K562 (cell line): ENCODE results near the gene FAM241B. TPM values are rescaled to one million over a fixed set of nuclear protein-coding genes. Genes with fewer than 3 reads are reported as not detected.

Experiments
- ATAC-seq: fragments of 200-7000 bp; cut with Tn5 transposase; 3 replicates; pipeline ENCODE4 v1.9.1; 2020; ENCODE audit warnings: moderate library complexity
- BruUV-seq: library from RNA; stranded (reverse); fragments of 400-500 nt; replicated peaks from 2 replicates; lab custom pipeline; 2021; lab: Mats Ljungman, UMichigan
- CTCF ChIA-PET: fragments of 300-600 bp; formaldehyde crosslinking; extraction: SDS; loops from one replicate; lab custom pipeline; 2021; ENCODE audit warnings: low intra/inter-chr PET ratio; lab: Yijun Ruan, JAX
- POLR2A ChIA-PET: fragments of 300-600, 350-650 bp; sonication (Branson Sonifier 250); formaldehyde crosslinking; extraction: SDS; loops from one replicate; lab custom pipeline; 2021; ENCODE audit warnings: antibody characterized with exemption, inconsistent platforms; lab: Yijun Ruan, JAX
- DNase-seq, 4 experiments: peaks; one replicate each; pipeline versions ENCODE4 v3.0.0 to v3.0.0-alpha.2; 2011 to 2018; ENCODE audit warnings: low spot score in 3 of 4, mixed read lengths in 3 of 4; ENCODE audit errors: extremely low read depth in 1 of 4
- FAIRE-seq: peaks from 2 replicates; lab custom pipeline; 2011; peaks lifted over from hg19 to GRCh38; lab: Jason Lieb, UNC
- H2AFZ ChIP-seq: 2 replicates; pipeline ENCODE4 v1.6.0; 2011; ENCODE audit warnings: low read depth, low read length, control low read depth, inconsistent platforms
- H3K27ac ChIP-seq: fragments of 200-600 bp; 3 replicates; pipeline ENCODE4 v1.8.0; 2011; ENCODE audit warnings: low read depth, mild to moderate bottlenecking, control low read depth, inconsistent platforms, low read length, moderate library complexity, mixed read lengths; ENCODE audit errors: extremely low read depth
- H3K27me3 ChIP-seq, 2 experiments: fragments of 300-600 bp in 1 of 2; 2 replicates in 1 of 2; 3 replicates in 1 of 2; pipeline versions ENCODE4 v1.6.0 to v1.8.0; 2011; ENCODE audit warnings: inconsistent platforms in 2 of 2, low read length in 2 of 2, mild to moderate bottlenecking in 1 of 2, mixed read lengths in 1 of 2, moderate library complexity in 1 of 2; ENCODE audit not compliant: control insufficient read depth in 2 of 2, insufficient read depth in 2 of 2
- H3K36me3 ChIP-seq: fragments of 300-600 bp; 3 replicates; pipeline ENCODE4 v1.8.0; 2011; ENCODE audit warnings: mild to moderate bottlenecking, low read length, inconsistent platforms; ENCODE audit not compliant: control insufficient read depth, insufficient read depth
- H3K4me1 ChIP-seq, 2 experiments: fragments of 200-600 bp in 1 of 2; replicated peaks in 1 of 2; 2 replicates in 1 of 2; 3 replicates in 1 of 2; pipeline versions ENCODE4 v1.5.1 to v1.8.0; 2011; ENCODE audit warnings: inconsistent platforms in 2 of 2, low read length in 2 of 2, mild to moderate bottlenecking in 1 of 2, mixed read lengths in 1 of 2, moderate library complexity in 1 of 2; ENCODE audit not compliant: control insufficient read depth in 2 of 2, insufficient read depth in 2 of 2
- H3K4me2 ChIP-seq: 2 replicates; pipeline ENCODE4 v1.6.1; 2011; ENCODE audit warnings: low read length, control low read depth, inconsistent platforms, mixed read lengths; ENCODE audit not compliant: insufficient read depth
- H3K4me3 ChIP-seq: fragments of 200-600 bp; sonication (generic), shearing (Covaris generic); 2 replicates; pipeline ENCODE4 v1.5.1; 2016; ENCODE audit warnings: control low read depth, inconsistent platforms
- H3K79me2 ChIP-seq: fragments of 200-600 bp; 3 replicates; pipeline ENCODE4 v1.8.0; 2011; ENCODE audit warnings: low read length, inconsistent platforms; ENCODE audit not compliant: control insufficient read depth, insufficient read depth
- H3K9ac ChIP-seq, 2 experiments: 2 replicates each; pipeline versions ENCODE4 v1.6.0 to v1.6.1; 2011; ENCODE audit warnings: low read depth in 2 of 2, low read length in 2 of 2, control low read depth in 1 of 2, inconsistent platforms in 1 of 2, mild to moderate bottlenecking in 1 of 2, mixed read lengths in 1 of 2; ENCODE audit not compliant: insufficient read depth in 1 of 2
- H3K9me1 ChIP-seq: one replicate; pipeline ENCODE4 v1.6.0; 2011; ENCODE audit warnings: inconsistent platforms, mild to moderate bottlenecking, low read length, moderate library complexity; ENCODE audit not compliant: control insufficient read depth, insufficient read depth
- H3K9me3 ChIP-seq: replicated peaks from 2 replicates; pipeline ENCODE4 v1.5.1; 2011; ENCODE audit warnings: low read depth, low read length, inconsistent platforms; ENCODE audit not compliant: control insufficient read depth, insufficient read depth
- H4K20me1 ChIP-seq: replicated peaks from 2 replicates; pipeline ENCODE4 v1.6.1; 2011; ENCODE audit warnings: low read length, inconsistent platforms, mixed read lengths; ENCODE audit not compliant: control insufficient read depth, insufficient read depth
- DLX4 ChIP-seq: fragments of 250-450 bp; sonication (Bioruptor Pico); IDR thresholded peaks from 2 replicates; pipeline ENCODE4 v1.6.1; 2021; ENCODE audit warnings: mild to moderate bottlenecking
- FOXA1 ChIP-seq: fragments of 450-650 bp; IDR thresholded peaks from 2 replicates; pipeline ENCODE4 v1.6.1; 2016; ENCODE audit warnings: mild to moderate bottlenecking, borderline replicate concordance
- KDM2B ChIP-seq: fragments of 250-450 bp; sonication (Bioruptor Pico); IDR thresholded peaks from 2 replicates; pipeline ENCODE4 v1.8.0; 2021; ENCODE audit warnings: mild to moderate bottlenecking, moderate library complexity
- MAZ ChIP-seq, 2 experiments: fragments of 450-650 bp in 1 of 2; sonication (generic) in 1 of 2; formaldehyde crosslinking; IDR thresholded peaks in 1 of 2; conservative IDR thresholded peaks in 1 of 2; 2 replicates each; pipeline versions ENCODE4 v1.4.0 to v1.5.0; 2020; ENCODE audit warnings: mild to moderate bottlenecking in 1 of 2, missing genetic modification reagents in 1 of 2
- MCM2 ChIP-seq: fragments of 450-650 bp; IDR thresholded peaks from 2 replicates; pipeline ENCODE4 v1.6.1; 2017; ENCODE audit warnings: low read depth, mild to moderate bottlenecking
- NELFE ChIP-seq: IDR thresholded peaks from 2 replicates; pipeline ENCODE4 v1.6.1; 2011; ENCODE audit warnings: mild to moderate bottlenecking; ENCODE audit not compliant: insufficient read depth, insufficient read length
- PTTG1 ChIP-seq: fragments of 450-650 bp; IDR thresholded peaks from 2 replicates; pipeline ENCODE4 v1.6.1; 2016; ENCODE audit warnings: low read depth, mild to moderate bottlenecking, missing genetic modification characterization, missing compliant biosample characterization
- SAFB ChIP-seq: fragments of 200-400 bp; formaldehyde crosslinking; IDR thresholded peaks from 2 replicates; pipeline ENCODE4 v1.6.1; 2017; ENCODE audit warnings: low read depth, low read length, borderline replicate concordance
- SIX5 ChIP-seq, 2 experiments: IDR thresholded peaks; 2 replicates each; pipeline ENCODE4 v1.6.1; 2011; ENCODE audit warnings: low read length in 2 of 2, borderline replicate concordance in 1 of 2, low read depth in 1 of 2, mild to moderate bottlenecking in 1 of 2, moderate library complexity in 1 of 2; ENCODE audit not compliant: insufficient read depth in 1 of 2
- SMAD3 ChIP-seq: fragments of 450-650 bp; formaldehyde crosslinking; conservative IDR thresholded peaks from 2 replicates; pipeline ENCODE4 v1.4.0; 2020; ENCODE audit warnings: mild to moderate bottlenecking
- THAP7 ChIP-seq: fragments of 250-450 bp; sonication (Bioruptor Pico); IDR thresholded peaks from 2 replicates; pipeline ENCODE4 v1.5.0; 2021
- ZBTB33 ChIP-seq: sonication (generic); formaldehyde crosslinking; IDR thresholded peaks from 2 replicates; pipeline ENCODE4 v1.8.1; 2023; ENCODE audit warnings: mild to moderate bottlenecking, missing genetic modification reagents
- ZNF436 ChIP-seq: fragments of 250-450, 450-650 bp; sonication (Bioruptor Pico); formaldehyde crosslinking; IDR thresholded peaks from 2 replicates; pipeline ENCODE4 v1.7.0; 2020; ENCODE audit warnings: mild to moderate bottlenecking
- ZNF586 ChIP-seq: fragments of 450-650 bp; formaldehyde crosslinking; conservative IDR thresholded peaks from 2 replicates; pipeline ENCODE4 v1.4.0; 2020; ENCODE audit warnings: mild to moderate bottlenecking, moderate library complexity
- ZNF644 ChIP-seq: fragments of 200-800 bp; sonication (Bioruptor generic); IDR thresholded peaks from 2 replicates; pipeline ENCODE4 v1.6.1; 2016; ENCODE audit warnings: low read depth, missing genetic modification characterization, missing compliant biosample characterization
- ZNF778 ChIP-seq: fragments of 450-650 bp; formaldehyde crosslinking; IDR thresholded peaks from 2 replicates; pipeline ENCODE4 v1.4.0; 2020; ENCODE audit warnings: mild to moderate bottlenecking, moderate library complexity
- WGBS: fragments of 100-300 bp; shearing (Covaris generic); methylation state at CpG from one replicate; pipeline ENCODE4 v1.1.6; 2016; ENCODE audit warnings: low coverage, mixed read lengths; ENCODE audit not compliant: insufficient coverage; ENCODE audit errors: missing lambda C conversion rate; 5-methylcytosine and 5-hydroxymethylcytosine counted together
- in situ Hi-C: fragments of 300-500 bp; cut with MboI; formaldehyde crosslinking; loops from 4 replicates; pipeline ENCODE4 v1.15.0; 2018; ENCODE audit warnings: inconsistent platforms, mixed read lengths
- intact Hi-C: fragments of 100-400 bp; cut with micrococcal nuclease; formaldehyde crosslinking; loops from 2 replicates; pipeline ENCODE4 v1.14.2; 2022
- polyA plus RNA-seq, 8 experiments: library from polyadenylated mRNA; depleted of rRNA in 4 of 8; stranded (reverse) in 5 of 8; unstranded in 3 of 8; fragments of >200 nt; fragmentation: Nextera tagmentation in 2 of 8; fragmentation: Illumina TruSeq in 1 of 8; extraction: Ambion mirVana in 2 of 8; extraction: Trizol in 1 of 8; gene quantifications; 2 replicates each; pipeline versions ENCODE4 v1.2.1 to v1.2.3, GENCODE V29; 2011 to 2014; ENCODE audit warnings: inconsistent platforms in 1 of 8, missing spikeins in 1 of 8
- total RNA-seq, 7 experiments: library from RNA; depleted of rRNA in 6 of 7; stranded (reverse); fragments of >200 nt in 6 of 7; fragmentation: Illumina TruSeq in 2 of 7; extraction: Trizol in 2 of 7; gene quantifications; 2 replicates each; pipeline versions ENCODE4 v1.2.1 to v1.2.3, GENCODE V29; 2011 to 2021; ENCODE audit warnings: low replicate concordance in 1 of 7

FAM241B gene
- total and polyA plus RNA-seq, 9 of the 15 experiments (the other 6 are each of a cell fraction or from before 2014, with no cell fraction given) = 1.9 to 11.1 (median 3.0) TPM

- FAIRE-seq (no peak), DNase-seq (no peak), ATAC-seq (no peak)
- ChIA-PET POLR2A (interaction anchor here (0.7 to 1.0 kb wide), 3 partner anchors 9 to 112 kb away, joined by 3 to 4 read pairs (median 4); no protein-coding TSS in a partner anchor), CTCF (no interaction called here)
- Histone ChIP-seq H3K9ac (no peak overlapping the region), H3K4me1 (no peaks in the 10 kb centered on the region; a peak in 1 of 5 replicates), H4K20me1 (no peaks in the 10 kb centered on the region; the same call in 1 of the 2 replicates), H3K4me3 (no peak overlapping the region), H3K9me3 (no peaks in the 10 kb centered on the region), H2AFZ (no peak overlapping the region), H3K27ac (no peak overlapping the region), H3K4me2 (no peak overlapping the region), H3K27me3 (peaks cover 0 to 70% of the 10 kb centered on the region in 2 experiments; a peak in 3 of 5 replicates), H3K79me2 (no peaks in the 10 kb centered on the region), H3K36me3 (no peaks in the 10 kb centered on the region), H3K9me1 (no peaks in the 10 kb centered on the region)
- under 1% methylated on average over 13 of the region's 13 CpGs for WGBS
- TF ChIP-seq MAZ (CRISPR knock-in tag; conservative IDR thresholded peaks at IDR 0.05 in 1 of 2, IDR thresholded peaks at IDR 0.05 in 1 of 2) (no peak), ZNF586 (CRISPR knock-in tag) (no peak), SAFB (no peak), NELFE (no peak), ZBTB33 (CRISPR knock-in tag) (no peak), DLX4 (CRISPR knock-in tag) (no peak), ZNF436 (CRISPR knock-in tag) (no peak), MCM2 (no peak), SMAD3 (CRISPR knock-in tag) (no peak), ZNF778 (no peak), KDM2B (CRISPR knock-in tag) (no peak), PTTG1 (no peak), FOXA1 (no peak), SIX5 (IDR thresholded peaks at IDR 0.05; ENCODE audit: borderline replicate concordance in 1 of 2, insufficient read depth in 1 of 2, low read depth in 1 of 2, low read length in 2 of 2) (no peak), ZNF644 (tag) (no peak), THAP7 (CRISPR knock-in tag) (no peak)
- no TSS peak for BruUV-seq
- in situ Hi-C loops = no loop called here
- intact Hi-C loops = no loop called here
Observed at GRCh38 chr10:69650589-69651261, 20.7 kb downstream of the FAM241B start.
